Neural cell (in vitro differentiated cells): ENCODE results near the gene TEK. TPM values are rescaled to one million over a fixed set of nuclear protein-coding genes. Genes with fewer than 3 reads are reported as not detected.

Experiments
- H2AFZ ChIP-seq: fragments of 200-600, 300-800 bp; sonication (generic), shearing (Covaris generic); 2 replicates; pipeline ENCODE4 v1.6.0; 2014; ENCODE audit warnings: low read depth, mild to moderate bottlenecking, antibody characterized with exemption, low read length, moderate library complexity
- H3F3A ChIP-seq: fragments of 200-600 bp; shearing (Covaris generic); 2 replicates; pipeline ENCODE4 v1.6.1; 2016; ENCODE audit warnings: mild to moderate bottlenecking, moderate library complexity, mixed read lengths, antibody characterized with exemption, low read length; ENCODE audit not compliant: insufficient read depth, poor library complexity, severe bottlenecking
- H3K27ac ChIP-seq: fragments of 200-600, 300-800 bp; sonication (generic), shearing (Covaris generic); 2 replicates; pipeline ENCODE4 v1.5.1; 2014; ENCODE audit warnings: mild to moderate bottlenecking, low read length, moderate library complexity
- H3K27me3 ChIP-seq: fragments of 300-800, 200-600 bp; sonication (generic), shearing (Covaris generic); 2 replicates; pipeline ENCODE4 v1.6.0; 2014; ENCODE audit warnings: mild to moderate bottlenecking, low read depth, low read length, moderate library complexity; ENCODE audit not compliant: insufficient read depth
- H3K36me3 ChIP-seq: fragments of 300-800, 200-600 bp; sonication (generic), shearing (Covaris generic); 2 replicates; pipeline ENCODE4 v1.5.1; 2014; ENCODE audit warnings: mild to moderate bottlenecking, antibody characterized with exemption, low read length, moderate library complexity; ENCODE audit not compliant: insufficient read depth
- H3K4me2 ChIP-seq: fragments of 300-800, 200-600 bp; sonication (generic), shearing (Covaris generic); 2 replicates; pipeline ENCODE4 v1.6.0; 2014; ENCODE audit warnings: mild to moderate bottlenecking, low read length
- H3K4me3 ChIP-seq: fragments of 300-800, 200-600 bp; sonication (generic), shearing (Covaris generic); 2 replicates; pipeline ENCODE4 v1.5.1; 2014; ENCODE audit warnings: mild to moderate bottlenecking, low read length, moderate library complexity
- H3K79me2 ChIP-seq: fragments of 200-600 bp; shearing (Covaris generic); replicated peaks from 2 replicates; pipeline ENCODE4 v1.6.0; 2014; ENCODE audit warnings: mild to moderate bottlenecking, low read length, moderate library complexity; ENCODE audit not compliant: insufficient read depth
- H3K9ac ChIP-seq: fragments of 300-800, 200-600 bp; sonication (generic), shearing (Covaris generic); 2 replicates; pipeline ENCODE4 v1.6.1; 2016; ENCODE audit warnings: mild to moderate bottlenecking, low read length, mixed read lengths
- H3K9me2 ChIP-seq: fragments of 200-600 bp; shearing (Covaris generic); 2 replicates; pipeline ENCODE4 v1.6.1; 2016; ENCODE audit warnings: mild to moderate bottlenecking, low read length, mixed read lengths; ENCODE audit not compliant: insufficient read depth
- H3K9me3 ChIP-seq: fragments of 200-600, 300-800 bp; sonication (generic), shearing (Covaris generic); 2 replicates; pipeline ENCODE4 v1.6.1; 2016; ENCODE audit warnings: mild to moderate bottlenecking, mixed run types, low read length, moderate library complexity, mixed read lengths
- H4K20me1 ChIP-seq: fragments of 200-600 bp; shearing (Covaris generic); 2 replicates; pipeline ENCODE4 v1.6.1; 2016; ENCODE audit warnings: mild to moderate bottlenecking, mixed run types; ENCODE audit not compliant: insufficient read depth
- CTCF ChIP-seq: fragments of 450-650 bp; IDR thresholded peaks from 2 replicates; pipeline ENCODE4 v1.5.1; 2014; ENCODE audit warnings: antibody characterized with exemption, mild to moderate bottlenecking, moderate library complexity; ENCODE audit not compliant: poor library complexity, severe bottlenecking
- EP300 ChIP-seq: fragments of 450-650 bp; conservative IDR thresholded peaks from 2 replicates; pipeline ENCODE4 v1.6.1; 2014; ENCODE audit warnings: antibody characterized with exemption, mild to moderate bottlenecking, moderate library complexity; ENCODE audit not compliant: poor library complexity, severe bottlenecking
- EZH2 ChIP-seq: fragments of 200-600, 300-800 bp; shearing (Covaris generic), sonication (generic); IDR thresholded peaks from 2 replicates; pipeline ENCODE4 v1.6.1; 2014; ENCODE audit warnings: antibody characterized with exemption, low read length, borderline replicate concordance, mild to moderate bottlenecking; ENCODE audit not compliant: insufficient read depth, poor library complexity, severe bottlenecking
- MXI1 ChIP-seq: fragments of 450-650 bp; conservative IDR thresholded peaks from 2 replicates; pipeline ENCODE4 v1.6.1; 2014; ENCODE audit warnings: antibody characterized with exemption, mild to moderate bottlenecking; ENCODE audit not compliant: poor library complexity, severe bottlenecking
- POLR2AphosphoS5 ChIP-seq: IDR thresholded peaks from 2 replicates; pipeline ENCODE4 v1.6.1; 2012
- RAD21 ChIP-seq: fragments of 450-650 bp; conservative IDR thresholded peaks from 2 replicates; pipeline ENCODE4 v1.6.1; 2014; ENCODE audit warnings: antibody characterized with exemption, mild to moderate bottlenecking, moderate library complexity
- REST ChIP-seq: IDR thresholded peaks from 2 replicates; pipeline ENCODE4 v1.6.1; 2012; ENCODE audit warnings: borderline replicate concordance
- SMC3 ChIP-seq: fragments of 450-650 bp; conservative IDR thresholded peaks from 2 replicates; pipeline ENCODE4 v1.6.1; 2014; ENCODE audit warnings: antibody characterized with exemption, mild to moderate bottlenecking, moderate library complexity; ENCODE audit not compliant: poor library complexity
- TAF1 ChIP-seq: IDR thresholded peaks from 2 replicates; pipeline ENCODE4 v1.6.1; 2012; ENCODE audit warnings: low read depth
- polyA plus RNA-seq: library from polyadenylated mRNA; depleted of rRNA; stranded (reverse); fragments of >200 nt; gene quantifications from 2 replicates; pipeline ENCODE4 v1.2.3, GENCODE V29; 2014

Gene TEK
- polyA plus RNA-seq, 1 donor from 2014 or later = 0.83 TPM

- Histone ChIP-seq H3K4me2 (no peak overlapping the region), H3K36me3 (no peaks in the 10 kb centered on the region), H3K27ac (no peak overlapping the region), H3K9ac (no peak overlapping the region), H3F3A (no peaks in the 10 kb centered on the region), H3K9me2 (no peaks in the 10 kb centered on the region), H2AFZ (no peak overlapping the region), H3K4me3 (no peak overlapping the region), H3K79me2 (no peaks in the 10 kb centered on the region), H3K9me3 (no peaks in the 10 kb centered on the region), H4K20me1 (no peaks in the 10 kb centered on the region), H3K27me3 (no peaks in the 10 kb centered on the region)
- TF ChIP-seq MXI1 = no peak
- TF ChIP-seq SMC3 = no peak
- no peak for TF ChIP-seq REST
These were observed 42.8 kb downstream of the TEK start for GRCh38 chr9:27151693-27152404.

GRCh38 chr9:27152405-27152718, 43.3 kb downstream of the TEK start:
- H3F3A ChIP-seq = no peaks in the 10 kb centered on the region
- H2AFZ ChIP-seq = no peak overlapping the region

More at GRCh38 chr9:27152405-27152718, 43.3 kb downstream of the TEK start:
- Histone ChIP-seq H3K79me2 (no peaks in the 10 kb centered on the region), H3K9me3 (no peaks in the 10 kb centered on the region), H3K27me3 (no peaks in the 10 kb centered on the region), H3K9ac (no peak overlapping the region), H3K4me3 (no peak overlapping the region), H3K36me3 (no peaks in the 10 kb centered on the region), H4K20me1 (no peaks in the 10 kb centered on the region), H3K9me2 (no peaks in the 10 kb centered on the region), H3K4me2 (no peak overlapping the region), H3K27ac (no peak overlapping the region)
- no peak for TF ChIP-seq POLR2AphosphoS5
- TF ChIP-seq TAF1 = no peak
- TF ChIP-seq EZH2 = no peak
- no peak for TF ChIP-seq CTCF
- no peak for TF ChIP-seq REST
- no peak for TF ChIP-seq SMC3
- TF ChIP-seq MXI1 = no peak
- no peak for TF ChIP-seq RAD21
- no peak for TF ChIP-seq EP300
